ENCODE results near the gene CCDC32.

DNA sequence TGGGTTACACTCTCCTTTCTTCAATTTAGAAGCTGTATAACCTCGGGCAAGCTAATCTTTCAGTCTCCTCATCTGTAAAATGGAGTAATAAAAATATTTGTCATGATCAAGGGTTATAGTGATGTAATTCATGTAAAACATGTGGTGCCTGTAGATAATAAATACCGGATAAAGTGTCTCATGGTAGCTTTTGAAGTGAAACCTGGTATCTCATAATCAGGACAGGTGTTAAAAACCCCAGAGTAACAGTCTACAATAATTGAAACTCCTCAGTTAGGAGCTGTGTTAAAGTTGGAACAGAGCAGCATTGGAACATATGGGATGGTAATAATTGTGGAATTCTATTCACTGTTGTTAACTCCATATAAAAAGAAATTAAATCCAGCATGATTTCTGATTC, 28.3 kb upstream of the CCDC32 start:
- no peak for TF ChIP-seq POLR2A (IDR thresholded peaks at IDR 0.05)
- TF ChIP-seq, protein P1, sequence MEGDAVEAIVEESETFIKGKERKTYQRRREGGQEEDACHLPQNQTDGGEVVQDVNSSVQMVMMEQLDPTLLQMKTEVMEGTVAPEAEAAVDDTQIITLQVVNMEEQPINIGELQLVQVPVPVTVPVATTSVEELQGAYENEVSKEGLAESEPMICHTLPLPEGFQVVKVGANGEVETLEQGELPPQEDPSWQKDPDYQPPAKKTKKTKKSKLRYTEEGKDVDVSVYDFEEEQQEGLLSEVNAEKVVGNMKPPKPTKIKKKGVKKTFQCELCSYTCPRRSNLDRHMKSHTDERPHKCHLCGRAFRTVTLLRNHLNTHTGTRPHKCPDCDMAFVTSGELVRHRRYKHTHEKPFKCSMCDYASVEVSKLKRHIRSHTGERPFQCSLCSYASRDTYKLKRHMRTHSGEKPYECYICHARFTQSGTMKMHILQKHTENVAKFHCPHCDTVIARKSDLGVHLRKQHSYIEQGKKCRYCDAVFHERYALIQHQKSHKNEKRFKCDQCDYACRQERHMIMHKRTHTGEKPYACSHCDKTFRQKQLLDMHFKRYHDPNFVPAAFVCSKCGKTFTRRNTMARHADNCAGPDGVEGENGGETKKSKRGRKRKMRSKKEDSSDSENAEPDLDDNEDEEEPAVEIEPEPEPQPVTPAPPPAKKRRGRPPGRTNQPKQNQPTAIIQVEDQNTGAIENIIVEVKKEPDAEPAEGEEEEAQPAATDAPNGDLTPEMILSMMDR (IDR thresholded peaks at IDR 0.05 in 8 of 11, conservative IDR thresholded peaks at IDR 0.05 in 3 of 11): no peak
